Neutrophil (primary cell): ENCODE results near the gene FABP6.

Experiments
- H3K27ac ChIP-seq: fragments of 200-600 bp; sonication (generic); 2 replicates; pipeline ENCODE4 v1.5.1; 2016; ENCODE audit warnings: mild to moderate bottlenecking, moderate library complexity
- H3K27me3 ChIP-seq: fragments of 200-600 bp; sonication (generic); 2 replicates; pipeline ENCODE4 v1.6.0; 2016; ENCODE audit warnings: mild to moderate bottlenecking
- H3K36me3 ChIP-seq: fragments of 200-600 bp; sonication (generic); 2 replicates; pipeline ENCODE4 v1.5.1; 2017
- H3K4me1 ChIP-seq, 2 experiments: fragments of 200-600 bp in 1 of 2; sonication (generic) in 1 of 2; 1 replicate in 1 of 2; 2 replicates in 1 of 2; pipeline versions ENCODE4 v1.5.1 to v1.6.1; 2013 to 2016; ENCODE audit warnings: low read depth in 1 of 2, low read length in 1 of 2, mild to moderate bottlenecking in 1 of 2, moderate library complexity in 1 of 2; ENCODE audit not compliant: control insufficient read depth in 1 of 2, insufficient read depth in 1 of 2
- H3K4me3 ChIP-seq, 2 experiments: fragments of 200-600 bp in 1 of 2; sonication (generic) in 1 of 2; 1 replicate in 1 of 2; 2 replicates in 1 of 2; pipeline ENCODE4 v1.5.1; 2013 to 2016; ENCODE audit warnings: low read depth in 1 of 2, low read length in 1 of 2, mild to moderate bottlenecking in 1 of 2, moderate library complexity in 1 of 2
- H3K9me3 ChIP-seq: fragments of 200-600 bp; sonication (generic); 2 replicates; pipeline ENCODE4 v1.5.1; 2016
- CTCF ChIP-seq: fragments of 200-600 bp; sonication (generic); IDR thresholded peaks from 2 replicates; pipeline ENCODE4 v1.5.1; 2016; ENCODE audit warnings: antibody characterized with exemption

The FABP6 gene

DNA sequence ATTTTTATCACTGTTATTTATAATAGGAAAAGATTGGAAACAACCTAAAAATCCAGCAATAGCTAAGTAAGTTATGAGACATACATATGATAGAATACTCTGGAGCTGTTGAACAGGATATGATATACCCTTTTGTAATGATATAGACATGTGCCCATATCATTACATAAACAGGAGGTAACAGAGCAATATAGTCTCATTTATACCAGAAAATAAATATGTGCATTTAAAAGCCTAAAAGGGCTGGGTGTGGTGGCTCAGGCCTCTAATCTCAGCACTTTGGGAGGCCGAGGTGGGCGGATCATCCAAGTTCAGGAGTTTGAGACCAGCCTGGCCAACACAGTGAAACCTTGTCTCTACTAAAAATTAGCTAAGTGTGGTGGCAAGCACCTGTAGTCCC lies 2.3 kb upstream of the FABP6 start:
- no peaks in the 10 kb centered on the region for H3K4me1 ChIP-seq
- TF ChIP-seq CTCF: no peak
- no peaks in the 10 kb centered on the region for H3K36me3 ChIP-seq
- peaks cover 5% of the 10 kb centered on the region for H3K27me3 ChIP-seq
- no peak overlapping the region for H3K4me3 ChIP-seq
- H3K9me3 ChIP-seq: no peaks in the 10 kb centered on the region
- H3K27ac ChIP-seq: no peak overlapping the region

- H3K9me3 ChIP-seq: no peaks in the 10 kb centered on the region
- H3K27ac ChIP-seq: no peak overlapping the region
- no peaks in the 10 kb centered on the region for H3K4me1 ChIP-seq
- H3K36me3 ChIP-seq: no peaks in the 10 kb centered on the region
- H3K27me3 ChIP-seq: peaks cover 5% of the 10 kb centered on the region
- TF ChIP-seq CTCF: no peak
- no peak overlapping the region for H3K4me3 ChIP-seq
These were observed 1.6 kb downstream of the FABP6 start for GRCh38 chr5:160230686-160231527.

- no peak for TF ChIP-seq CTCF
- Histone ChIP-seq H3K27ac (no peak overlapping the region), H3K9me3 (no peaks in the 10 kb centered on the region), H3K27me3 (peaks cover 5% of the 10 kb centered on the region), H3K4me1 (no peaks in the 10 kb centered on the region), H3K4me3 (no peak overlapping the region), H3K36me3 (no peaks in the 10 kb centered on the region)
These were observed 2.6 kb downstream of the FABP6 start for GRCh38 chr5:160231783-160232342.

DNA sequence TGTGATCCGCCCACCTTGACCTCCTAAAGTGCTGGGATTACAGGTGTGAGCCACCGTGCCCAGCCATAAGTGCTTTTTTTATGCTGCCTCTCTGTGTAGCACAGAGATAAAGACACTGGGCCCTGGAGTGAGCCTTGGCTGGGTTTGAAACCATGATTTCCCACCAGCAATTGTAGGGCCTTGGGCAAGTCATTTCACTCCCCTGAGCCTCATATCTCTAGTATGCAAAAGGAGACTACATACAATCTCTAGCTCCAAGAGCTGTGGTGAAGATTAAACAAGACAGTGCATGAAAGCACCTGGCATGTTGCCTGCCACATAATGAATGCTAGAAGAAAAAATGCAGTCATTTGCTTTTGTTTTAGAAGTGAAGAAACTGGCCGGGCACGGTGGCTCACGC lies 3.9 kb downstream of the FABP6 start:
- Histone ChIP-seq H3K9me3 (no peaks in the 10 kb centered on the region), H3K4me3 (no peak overlapping the region), H3K27me3 (peaks cover 5% of the 10 kb centered on the region), H3K36me3 (no peaks in the 10 kb centered on the region), H3K27ac (no peak overlapping the region), H3K4me1 (no peaks in the 10 kb centered on the region)
- no peak for TF ChIP-seq CTCF

GRCh38 chr5:160235731-160236130 lies 6.4 kb downstream of the FABP6 start:
- Histone ChIP-seq H3K4me3 (no peak overlapping the region), H3K9me3 (no peaks in the 10 kb centered on the region), H3K27ac (no peak overlapping the region), H3K36me3 (no peaks in the 10 kb centered on the region), H3K4me1 (no peaks in the 10 kb centered on the region), H3K27me3 (no peaks in the 10 kb centered on the region)
- no peak for TF ChIP-seq CTCF
